ENCODE results near the gene RAP1GAP2.

Gene RAP1GAP2

GRCh38 chr17:2911755-2912111, 115.5 kb downstream of the RAP1GAP2 start:
- DNase-seq (ENCODE audit: low read depth) = no peak

- DNase-seq (ENCODE audit: low read depth) = no peak
Observed at GRCh38 chr17:2912754-2913153, 116.5 kb downstream of the RAP1GAP2 start.

GRCh38 chr17:2916461-2916860, 120.2 kb downstream of the RAP1GAP2 start:
- no peak for DNase-seq (ENCODE audit: low read depth)

- no peak for DNase-seq (ENCODE audit: low read depth)
Observed at GRCh38 chr17:2921443-2921842, 125.2 kb downstream of the RAP1GAP2 start.

- DNase-seq (ENCODE audit: low read depth) = no peak
Observed at GRCh38 chr17:2924211-2924610, 128.0 kb downstream of the RAP1GAP2 start.

GRCh38 chr17:2925011-2925410, 128.8 kb downstream of the RAP1GAP2 start:
- DNase-seq (ENCODE audit: low read depth) = no peak

- no peak for DNase-seq (ENCODE audit: low read depth)
Observed at GRCh38 chr17:2926019-2926650, 129.9 kb downstream of the RAP1GAP2 start.

GRCh38 chr17:2928294-2928890, 132.2 kb downstream of the RAP1GAP2 start:
- DNase-seq (ENCODE audit: low read depth) = no peak

- no peak for DNase-seq (ENCODE audit: low read depth)
Observed at GRCh38 chr17:2929881-2930533, 133.8 kb downstream of the RAP1GAP2 start.

GRCh38 chr17:2931876-2932275, 135.6 kb downstream of the RAP1GAP2 start:
- no peak for DNase-seq (ENCODE audit: low read depth)

GRCh38 chr17:2932946-2933345, 136.7 kb downstream of the RAP1GAP2 start:
- DNase-seq (ENCODE audit: low read depth) = no peak

GRCh38 chr17:2933606-2934005, 137.4 kb downstream of the RAP1GAP2 start:
- no peak for DNase-seq (ENCODE audit: low read depth)

GRCh38 chr17:2935632-2936031, 139.4 kb downstream of the RAP1GAP2 start:
- no peak for DNase-seq (ENCODE audit: low read depth)

GRCh38 chr17:2936351-2936750, 140.1 kb downstream of the RAP1GAP2 start:
- DNase-seq (ENCODE audit: low read depth) = no peak

- no peak for DNase-seq (ENCODE audit: low read depth)
Observed at GRCh38 chr17:2936771-2937321, 140.6 kb downstream of the RAP1GAP2 start.

- no peak for DNase-seq (ENCODE audit: low read depth)
Observed at GRCh38 chr17:2937331-2938003, 141.2 kb downstream of the RAP1GAP2 start.

- no peak for DNase-seq (ENCODE audit: low read depth)
Observed at GRCh38 chr17:2939714-2940351, 143.6 kb downstream of the RAP1GAP2 start.

- DNase-seq (ENCODE audit: low read depth) = no peak
Observed at GRCh38 chr17:2940352-2940751, 144.1 kb downstream of the RAP1GAP2 start.

- no peak for DNase-seq (ENCODE audit: low read depth)
Observed at GRCh38 chr17:2943981-2944380, 147.7 kb downstream of the RAP1GAP2 start.

- no peak for DNase-seq (ENCODE audit: low read depth)
Observed at GRCh38 chr17:2945299-2945698, 149.1 kb downstream of the RAP1GAP2 start.

- no peak for DNase-seq (ENCODE audit: low read depth)
Observed at GRCh38 chr17:2946144-2946543, 149.9 kb downstream of the RAP1GAP2 start.

GRCh38 chr17:2947588-2947950, 151.3 kb downstream of the RAP1GAP2 start:
- no peak for DNase-seq (ENCODE audit: low read depth)

All from activated T-helper 1 cell treated with Interleukin-2 at 50 U/mL for 16 hours (primary cell).